Lung (tissue), 12 donors: ENCODE results near the gene SSBP3. TPM values are rescaled to one million over a fixed set of nuclear protein-coding genes. Genes with fewer than 3 reads are reported as not detected.
"Not testable (repeated sequence)": the region's sequence is repeated elsewhere in the genome, so short reads cannot be mapped to it uniquely, and the experiment has no call there.

Experiments
- ATAC-seq: fragments of 200-7000 bp; cut with Tn5 transposase; one replicate; pipeline ENCODE4 v1.9.1; 2020; ENCODE audit warnings: moderate number of reproducible peaks; ENCODE audit not compliant: insufficient read depth, low FRiP score
- DNase-seq, 3 donors: peaks; one replicate each; pipeline ENCODE4 v3.0.0-alpha.2; 2013 to 2017
- H3K27ac ChIP-seq, 2 donors: one replicate each; pipeline ENCODE4 v1.5.1; 2013; ENCODE audit warnings: mild to moderate bottlenecking in 2 of 2, moderate library complexity in 2 of 2, control low read depth in 1 of 2, inconsistent platforms in 1 of 2, low read depth in 1 of 2, low read length in 1 of 2
- H3K27me3 ChIP-seq, 3 donors: one replicate each; pipeline ENCODE4 v1.5.1; 2013; ENCODE audit warnings: low read length in 2 of 3; ENCODE audit not compliant: control insufficient read depth in 3 of 3, insufficient read depth in 3 of 3
- H3K36me3 ChIP-seq, 4 donors: one replicate each; pipeline ENCODE4 v1.5.1; 2013; ENCODE audit warnings: low read length in 4 of 4, mild to moderate bottlenecking in 1 of 4, moderate library complexity in 1 of 4; ENCODE audit not compliant: control insufficient read depth in 4 of 4, insufficient read depth in 4 of 4
- H3K4me1 ChIP-seq, 5 donors: one replicate each; pipeline ENCODE4 v1.5.1; 2013; ENCODE audit warnings: low read length in 5 of 5, mild to moderate bottlenecking in 2 of 5, moderate library complexity in 1 of 5; ENCODE audit not compliant: control insufficient read depth in 5 of 5, insufficient read depth in 5 of 5
- H3K4me3 ChIP-seq: one replicate; pipeline ENCODE4 v1.5.1; 2013; ENCODE audit warnings: mild to moderate bottlenecking, control low read depth, moderate library complexity
- H3K9ac ChIP-seq, 2 donors: one replicate each; pipeline ENCODE4 v1.5.1; 2013; ENCODE audit warnings: low read length in 2 of 2, control low read depth in 1 of 2; ENCODE audit not compliant: insufficient read depth in 1 of 2
- H3K9me3 ChIP-seq, 4 donors: one replicate each; pipeline ENCODE4 v1.5.1; 2013; ENCODE audit warnings: low read length in 3 of 4, mild to moderate bottlenecking in 1 of 4, moderate library complexity in 1 of 4; ENCODE audit not compliant: control insufficient read depth in 4 of 4, insufficient read depth in 3 of 4
- WGBS, 2 donors: extraction: QIAGEN DNeasy Blood & Tissue Kit; methylation state at CpG; one replicate each; pipeline ENCODE4 v1.1.7; 2013; 5-methylcytosine and 5-hydroxymethylcytosine counted together
- polyA plus RNA-seq, 2 donors: library from polyadenylated mRNA; stranded (reverse); fragments of 200-250 nt; gene quantifications; one replicate each; pipeline ENCODE4 v1.2.1, GENCODE V29; 2013
- total RNA-seq, 2 donors: library from RNA; depleted of rRNA in 1 of 2; stranded (reverse); fragments of >200 nt in 1 of 2; gene quantifications; one replicate each; pipeline ENCODE4 v1.2.1, GENCODE V29; 2014 to 2021
- TF ChIP-seq, protein P1 (sequence below): IDR thresholded peaks from 2 replicates; pipeline ENCODE4 v1.5.1; 2012; ENCODE audit warnings: mild to moderate bottlenecking; ENCODE audit errors: control extremely low read depth, extremely low read depth
- donor health status: control.
- donor health status: control.
- donor health status: Bipolar disorder and iron deficiency.
- donor health status: healthy.
- donor health status: DM: yes; HTN: yes; CAD: no.

SSBP3 gene
- total and polyA plus RNA-seq, 4 donors, result 15.9 to 47.8 (median 34.8) TPM

DNA sequence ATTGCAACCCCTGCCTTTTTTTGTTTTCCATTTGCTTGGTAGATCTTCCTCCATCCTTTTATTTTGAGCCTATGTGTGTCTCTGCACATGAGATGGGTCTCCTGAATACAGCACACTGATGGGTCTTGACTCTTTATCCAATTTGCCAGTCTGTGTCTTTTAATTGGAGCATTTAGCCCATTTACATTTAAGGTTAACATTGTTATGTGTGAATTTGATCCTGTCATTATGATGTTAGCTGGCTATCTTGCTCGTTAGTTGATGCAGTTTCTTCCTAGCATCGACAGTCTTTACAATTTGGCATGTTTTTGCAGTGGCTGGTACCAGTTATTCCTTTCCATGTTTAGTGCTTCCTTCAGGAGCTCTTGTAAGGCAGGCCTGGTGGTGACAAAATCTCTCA lies 40.9 kb upstream of the SSBP3 start:
- not testable (repeated sequence) for H3K36me3 ChIP-seq, H3K27me3 ChIP-seq, H3K27ac ChIP-seq, H3K9ac ChIP-seq, ATAC-seq, DNase-seq, H3K4me3 ChIP-seq, H3K9me3 ChIP-seq, H3K4me1 ChIP-seq
- WGBS, 2 donors, result 96 to 100% methylated on average over 2 of the region's 2 CpGs

DNA sequence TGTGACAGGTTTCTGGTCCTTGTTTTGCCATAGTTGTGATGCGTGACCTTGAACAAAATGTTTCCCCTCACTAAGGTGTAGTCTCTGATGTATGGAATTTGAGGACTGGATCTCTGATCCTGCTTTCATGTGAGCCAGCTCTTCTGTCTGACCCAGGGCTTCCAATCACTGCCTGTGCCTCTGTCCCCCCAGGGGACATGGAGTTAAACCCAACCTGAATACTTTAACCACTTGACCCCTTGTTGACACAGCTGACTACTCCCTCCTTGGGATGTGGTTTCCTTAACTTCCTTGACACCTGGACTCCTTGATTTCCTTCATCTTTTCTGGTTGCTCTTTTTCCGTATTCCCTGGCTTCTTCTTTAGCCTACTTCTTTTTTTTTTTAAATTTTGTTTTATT lies 36.0 kb upstream of the SSBP3 start:
- Histone ChIP-seq H3K36me3 (no peaks in the 10 kb centered on the region), H3K9me3 (no peaks in the 10 kb centered on the region), H3K4me1 (no peaks in the 10 kb centered on the region), H3K9ac (no peak overlapping the region), H3K27me3 (no peaks in the 10 kb centered on the region), H3K27ac (no peak overlapping the region), H3K4me3 (no peak overlapping the region)
- TF ChIP-seq, protein P1, sequence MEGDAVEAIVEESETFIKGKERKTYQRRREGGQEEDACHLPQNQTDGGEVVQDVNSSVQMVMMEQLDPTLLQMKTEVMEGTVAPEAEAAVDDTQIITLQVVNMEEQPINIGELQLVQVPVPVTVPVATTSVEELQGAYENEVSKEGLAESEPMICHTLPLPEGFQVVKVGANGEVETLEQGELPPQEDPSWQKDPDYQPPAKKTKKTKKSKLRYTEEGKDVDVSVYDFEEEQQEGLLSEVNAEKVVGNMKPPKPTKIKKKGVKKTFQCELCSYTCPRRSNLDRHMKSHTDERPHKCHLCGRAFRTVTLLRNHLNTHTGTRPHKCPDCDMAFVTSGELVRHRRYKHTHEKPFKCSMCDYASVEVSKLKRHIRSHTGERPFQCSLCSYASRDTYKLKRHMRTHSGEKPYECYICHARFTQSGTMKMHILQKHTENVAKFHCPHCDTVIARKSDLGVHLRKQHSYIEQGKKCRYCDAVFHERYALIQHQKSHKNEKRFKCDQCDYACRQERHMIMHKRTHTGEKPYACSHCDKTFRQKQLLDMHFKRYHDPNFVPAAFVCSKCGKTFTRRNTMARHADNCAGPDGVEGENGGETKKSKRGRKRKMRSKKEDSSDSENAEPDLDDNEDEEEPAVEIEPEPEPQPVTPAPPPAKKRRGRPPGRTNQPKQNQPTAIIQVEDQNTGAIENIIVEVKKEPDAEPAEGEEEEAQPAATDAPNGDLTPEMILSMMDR, result no peak
- 78 to 84% methylated on average over 2 of the region's 2 CpGs for WGBS, 2 donors
- no peak for ATAC-seq
- DNase-seq, result no peak

DNA sequence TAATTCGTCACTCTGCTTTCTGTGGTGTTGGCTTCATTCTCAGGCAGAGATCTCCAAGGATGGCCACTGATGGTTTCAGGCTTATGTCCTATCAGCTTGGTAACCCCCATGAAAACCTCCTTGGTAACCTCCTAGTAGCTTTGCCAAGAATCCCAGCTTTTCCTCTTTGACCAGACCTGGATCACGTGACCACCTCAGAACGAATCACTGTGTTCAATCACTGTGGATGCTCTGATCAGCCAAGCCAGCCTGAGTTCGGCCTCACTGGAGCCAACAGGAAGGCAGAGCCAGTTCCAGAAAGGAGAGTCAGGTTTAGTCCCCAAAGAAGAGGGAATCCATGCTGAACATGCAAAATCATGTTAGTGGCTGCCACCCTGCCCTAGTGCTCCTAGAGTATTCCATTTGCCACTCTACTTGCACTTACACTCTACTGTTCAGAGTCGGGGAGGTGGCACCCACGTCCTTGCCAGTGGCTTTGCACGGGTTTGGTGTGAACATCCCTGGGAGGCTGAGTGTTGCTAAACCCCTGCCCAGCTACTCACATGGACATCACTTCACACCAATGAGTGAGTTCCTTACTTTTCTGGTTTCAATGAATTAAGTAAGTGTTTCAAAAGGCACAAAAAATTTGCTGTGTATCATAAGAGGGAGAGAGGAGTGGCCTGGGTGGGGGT lies 33.5 kb upstream of the SSBP3 start:
- TF ChIP-seq, protein P1, result no peak
- no peaks in the 10 kb centered on the region for H3K27me3 ChIP-seq
- no peaks in the 10 kb centered on the region for H3K36me3 ChIP-seq
- H3K4me3 ChIP-seq, result no peak overlapping the region
- no peak for DNase-seq
- H3K9ac ChIP-seq, result no peak overlapping the region
- no peaks in the 10 kb centered on the region for H3K9me3 ChIP-seq
- no peak for ATAC-seq
- H3K27ac ChIP-seq, result no peak overlapping the region
- no peaks in the 10 kb centered on the region for H3K4me1 ChIP-seq
- 77 to 85% methylated on average over 7 of the region's 7 CpGs for WGBS, 2 donors

DNA sequence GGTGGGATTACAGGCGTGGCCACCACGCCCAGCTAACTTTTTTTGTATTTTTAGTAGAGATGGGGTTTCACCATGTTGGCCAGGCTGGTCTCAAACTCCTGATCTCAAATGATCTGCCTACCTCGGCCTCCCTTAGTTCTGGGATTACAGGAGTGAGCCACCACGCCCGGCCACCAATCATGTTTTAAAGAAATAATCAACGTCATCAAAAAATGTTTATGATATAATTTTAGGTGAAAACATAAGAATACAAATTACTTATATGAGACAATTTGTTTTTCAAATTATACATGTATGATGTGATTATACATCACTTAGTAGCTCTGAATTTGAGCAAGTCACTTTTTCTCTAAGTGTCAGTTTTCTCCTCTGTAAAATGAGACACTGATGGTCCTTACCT lies 31.6 kb upstream of the SSBP3 start:
- TF ChIP-seq, protein P1, result no peak
- Histone ChIP-seq H3K4me1 (no peaks in the 10 kb centered on the region), H3K9me3 (no peaks in the 10 kb centered on the region), H3K36me3 (no peaks in the 10 kb centered on the region), H3K4me3 (no peak overlapping the region), H3K27me3 (no peaks in the 10 kb centered on the region), H3K9ac (no peak overlapping the region), H3K27ac (no peak overlapping the region)
- ATAC-seq (no peak), DNase-seq (no peak)
- WGBS, 2 donors, result 85 to 91% methylated on average over 6 of the region's 6 CpGs
